GM18873 (cell line): Measurements from ENCODE around the gene PCDHA12.

Experiments
- ATAC-seq: cut with Tn5 transposase; IDR thresholded peaks from one replicate; pipeline ENCODE4 v1.9.1; 2021; ENCODE audit warnings: mild to moderate bottlenecking, moderate library complexity, moderate number of reproducible peaks; ENCODE audit not compliant: unreplicated experiment, low FRiP score

Gene PCDHA12

DNA sequence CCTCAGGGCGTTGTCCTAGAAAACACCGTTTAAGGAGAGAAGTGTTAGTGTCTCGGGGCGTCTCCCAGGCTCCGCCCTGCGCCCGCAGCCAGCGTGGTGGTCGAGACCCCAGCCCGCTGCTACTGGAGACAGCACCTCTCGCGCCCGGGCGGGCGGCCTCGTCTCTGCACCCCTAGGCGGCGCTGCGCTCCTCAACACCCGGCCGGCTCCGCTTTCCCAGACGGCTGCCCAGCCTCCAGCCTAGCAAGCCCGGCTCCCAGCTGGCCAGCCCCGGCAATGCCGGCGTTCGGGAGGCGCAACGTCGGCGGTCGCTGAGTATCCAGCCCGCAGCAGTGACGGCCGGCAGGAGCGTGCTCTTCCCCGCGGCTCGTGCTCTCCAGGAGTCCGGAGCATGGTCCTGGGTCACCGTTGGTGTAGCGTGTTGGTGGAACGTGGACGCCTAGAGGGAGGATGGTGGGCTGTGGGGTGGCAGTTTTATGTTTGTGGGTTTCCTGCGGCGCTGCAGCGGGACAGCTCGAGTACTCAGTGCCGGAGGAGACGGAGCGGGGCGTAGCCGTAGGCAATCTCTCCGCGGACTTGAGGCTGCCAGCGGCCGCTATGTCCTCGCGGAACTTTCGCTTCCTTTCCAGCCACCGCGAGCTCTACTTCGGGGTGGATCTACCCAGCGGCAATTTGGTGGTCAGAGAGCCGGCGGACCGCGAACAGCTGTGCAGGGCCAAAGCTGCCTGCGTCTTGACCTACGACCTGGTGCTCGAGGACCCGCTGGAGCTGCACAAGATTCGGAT lies 51.5 kb downstream of the PCDHA12 start:
- no peak for ATAC-seq

DNA sequence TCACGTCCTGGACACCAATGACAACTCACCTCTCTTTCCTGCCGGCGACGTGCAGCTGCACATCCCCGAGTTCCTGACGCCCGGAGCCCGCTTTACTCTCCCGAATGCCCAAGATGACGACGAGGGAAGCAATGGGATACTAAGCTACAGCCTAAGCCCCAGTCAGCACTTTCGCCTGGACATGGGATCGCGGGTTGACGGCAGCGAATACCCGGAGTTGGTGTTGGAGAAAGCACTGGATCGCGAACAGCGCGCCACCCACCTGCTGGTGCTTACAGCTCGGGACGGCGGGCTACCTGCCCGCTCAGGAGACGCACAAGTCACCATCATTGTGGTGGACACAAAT lies 52.1 kb downstream of the PCDHA12 start:
- no peak for ATAC-seq
